A204.1 (cell line): ENCODE results near the gene POLE.
A peak's percentile ranks its signal among the peaks of the same experiment; 100 is the strongest.
"Not testable (repeated sequence)": the region's sequence is repeated elsewhere in the genome, so short reads cannot be mapped to it uniquely, and the experiment has no call there.

ENCODE experiments used
- FAIRE-seq: peaks from 2 replicates; lab custom pipeline; 2012; peaks lifted over from hg19 to GRCh38; lab: Jason Lieb, UNC

The POLE gene

GRCh38 chr12:132611620-132612019, 75.5 kb downstream of the POLE start:
- FAIRE-seq = no peak

DNA sequence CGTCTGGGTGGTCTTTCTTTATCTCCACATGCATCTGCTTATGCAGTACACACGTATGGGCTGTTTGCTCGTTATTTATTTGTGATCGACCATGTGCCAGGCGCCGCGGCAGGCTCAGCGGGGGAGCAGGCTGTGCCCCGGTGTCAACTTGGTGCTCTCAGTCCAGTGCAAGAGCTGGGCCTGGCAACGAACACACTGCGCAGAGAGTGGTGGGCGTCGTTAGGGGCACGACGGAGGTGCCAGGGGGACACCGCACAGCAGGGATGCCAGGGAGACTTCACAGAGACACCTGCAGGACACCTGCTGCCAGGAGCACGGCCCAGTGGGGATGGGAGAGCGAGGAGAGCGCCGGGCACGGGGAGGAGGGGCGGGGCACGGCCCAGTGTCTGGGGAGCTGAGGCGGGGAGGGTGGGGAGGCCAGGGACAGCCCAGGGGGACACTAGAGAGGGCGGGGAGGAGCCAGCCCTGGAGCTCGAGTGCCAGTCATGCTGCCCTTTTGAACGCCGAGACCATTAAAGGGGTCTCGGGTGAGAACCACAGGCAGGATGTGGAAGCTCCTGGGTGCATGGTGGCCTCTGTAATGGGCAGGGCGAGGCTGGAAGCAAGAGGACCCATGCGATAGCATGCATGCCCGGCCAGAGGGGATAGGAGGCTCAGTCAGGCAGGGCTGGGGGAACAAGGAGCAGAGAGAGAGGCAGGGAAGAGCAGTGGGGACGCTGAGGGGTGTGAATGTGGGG, 76.1 kb downstream of the POLE start:
- FAIRE-seq = no peak

DNA sequence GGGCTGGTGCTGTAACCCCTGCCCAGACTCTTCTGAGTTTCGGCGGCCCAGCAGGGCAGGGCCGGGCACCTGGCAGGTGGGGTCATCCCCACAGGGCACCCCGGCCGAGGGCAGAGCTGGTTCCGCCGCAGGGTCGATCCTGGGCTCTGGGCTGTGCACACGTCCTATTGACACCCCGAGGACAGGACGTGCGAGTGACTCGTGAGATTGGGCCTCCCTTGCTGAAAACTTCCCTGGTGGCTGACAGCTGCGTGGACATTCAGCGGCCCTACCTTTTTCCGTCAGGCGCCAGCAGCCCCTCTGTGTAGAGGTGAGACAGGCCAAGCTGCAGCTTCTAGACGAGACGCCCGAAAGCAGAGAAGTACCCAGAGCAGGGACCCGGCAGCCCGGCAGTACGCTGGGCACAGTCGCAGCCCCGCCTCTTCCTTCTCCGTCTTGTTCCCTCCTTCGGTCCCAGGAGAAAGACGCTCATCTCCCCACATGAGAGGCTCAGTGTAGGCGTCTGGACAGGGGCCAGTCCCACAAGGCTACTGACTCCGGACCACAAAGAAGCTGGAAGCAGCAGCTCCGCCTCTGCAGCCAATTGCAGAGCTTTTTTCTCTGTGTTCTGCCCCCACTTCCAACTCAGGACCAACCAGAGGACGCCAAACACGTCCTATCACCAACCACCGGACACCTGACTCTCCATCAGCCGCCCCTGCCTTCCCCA, 76.9 kb downstream of the POLE start, which contains the start of gene LRCOL1:
TSS of gene LRCOL1 (minus strand) at position 532 of the 709 bp plus-strand sequence. CDS start 4,331 bp downstream, outside the sequence.
- FAIRE-seq = no peak

DNA sequence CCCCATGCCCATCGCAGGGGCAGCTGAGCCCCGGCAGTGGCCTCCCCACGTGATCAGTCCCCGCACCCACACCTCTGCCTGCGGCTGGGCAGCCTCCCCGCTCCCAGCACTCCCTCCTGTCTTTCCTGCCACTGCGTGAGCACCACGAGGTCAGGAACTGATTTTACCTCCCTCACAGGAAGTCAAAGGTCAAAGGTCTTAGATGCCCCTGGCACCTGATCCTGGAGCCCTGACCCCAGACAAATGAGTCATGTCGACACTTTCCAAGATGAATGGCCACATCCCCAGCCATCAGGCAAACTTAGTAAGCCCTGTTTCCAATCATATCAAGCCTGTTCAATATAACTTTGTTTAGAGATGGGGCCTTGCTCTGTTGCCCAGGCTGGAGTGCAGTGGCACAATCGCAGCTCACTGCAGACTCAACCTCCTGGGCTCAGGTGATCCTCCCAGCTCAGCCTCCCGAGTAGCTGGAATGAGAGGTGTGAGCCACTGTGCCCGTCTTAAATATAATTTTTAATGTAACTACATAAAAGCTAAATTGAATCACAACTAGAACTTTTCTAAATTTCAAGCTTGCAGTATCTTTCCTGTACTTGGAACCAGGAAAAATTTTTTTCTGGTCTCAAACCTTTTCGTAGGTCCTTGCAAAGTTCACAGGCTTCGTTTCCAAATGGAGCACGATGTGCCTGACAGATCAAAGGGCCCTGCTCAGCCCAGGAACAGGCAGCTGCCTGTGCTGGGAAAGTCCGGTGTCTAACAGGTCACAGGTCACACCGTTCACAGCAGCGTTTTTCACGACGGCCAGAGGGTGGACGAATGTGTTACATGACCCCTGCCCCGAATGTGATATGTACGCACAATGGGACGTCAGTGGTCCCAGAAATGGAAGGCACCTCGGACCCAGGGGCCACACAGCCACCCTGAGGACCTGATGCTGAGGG, 78.6 kb downstream of the POLE start:
- FAIRE-seq = no peak

GRCh38 chr12:132606927-132607326, 80.2 kb downstream of the POLE start:
- FAIRE-seq = no peak

DNA sequence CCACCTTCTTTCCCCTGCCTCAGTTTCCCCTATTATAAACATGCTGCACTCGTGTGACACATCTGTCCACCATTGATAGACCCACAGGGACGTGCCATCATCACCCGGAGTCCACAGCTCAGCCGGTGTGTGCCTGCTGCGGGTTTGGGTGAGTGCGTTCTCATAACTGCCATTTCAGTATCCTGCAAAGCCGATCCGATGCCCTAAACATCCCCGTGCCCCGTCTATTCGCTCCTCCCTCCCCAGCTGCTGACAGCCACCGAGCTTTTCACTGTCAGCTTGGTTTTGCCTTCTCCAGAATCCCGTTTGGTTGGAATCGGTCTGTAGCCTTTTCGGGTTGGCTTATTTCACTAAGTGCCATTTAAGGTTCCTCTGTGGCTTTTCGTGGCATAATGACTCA, 80.7 kb downstream of the POLE start:
- FAIRE-seq = no peak

DNA sequence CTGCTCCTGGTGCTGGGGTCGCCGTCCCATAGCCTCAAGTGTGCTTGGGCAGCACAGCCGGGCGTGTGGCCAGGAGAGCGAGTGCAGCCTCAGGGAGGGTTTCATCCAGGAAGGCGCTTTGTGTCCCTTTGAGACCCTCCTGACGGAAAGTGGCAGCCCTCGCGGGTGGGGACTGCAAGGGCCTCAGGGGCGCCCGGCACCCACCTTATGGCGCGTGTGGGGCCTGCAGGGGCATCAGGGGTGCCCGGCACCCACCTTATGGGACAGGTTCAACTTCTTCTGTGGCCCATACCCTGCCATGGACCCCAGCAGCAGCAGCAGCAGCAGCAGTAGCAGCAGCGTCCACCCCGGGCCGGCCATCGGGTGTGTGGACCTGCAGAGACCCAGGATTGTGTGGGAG, 81.2 kb downstream of the POLE start:
- no peak for FAIRE-seq

DNA sequence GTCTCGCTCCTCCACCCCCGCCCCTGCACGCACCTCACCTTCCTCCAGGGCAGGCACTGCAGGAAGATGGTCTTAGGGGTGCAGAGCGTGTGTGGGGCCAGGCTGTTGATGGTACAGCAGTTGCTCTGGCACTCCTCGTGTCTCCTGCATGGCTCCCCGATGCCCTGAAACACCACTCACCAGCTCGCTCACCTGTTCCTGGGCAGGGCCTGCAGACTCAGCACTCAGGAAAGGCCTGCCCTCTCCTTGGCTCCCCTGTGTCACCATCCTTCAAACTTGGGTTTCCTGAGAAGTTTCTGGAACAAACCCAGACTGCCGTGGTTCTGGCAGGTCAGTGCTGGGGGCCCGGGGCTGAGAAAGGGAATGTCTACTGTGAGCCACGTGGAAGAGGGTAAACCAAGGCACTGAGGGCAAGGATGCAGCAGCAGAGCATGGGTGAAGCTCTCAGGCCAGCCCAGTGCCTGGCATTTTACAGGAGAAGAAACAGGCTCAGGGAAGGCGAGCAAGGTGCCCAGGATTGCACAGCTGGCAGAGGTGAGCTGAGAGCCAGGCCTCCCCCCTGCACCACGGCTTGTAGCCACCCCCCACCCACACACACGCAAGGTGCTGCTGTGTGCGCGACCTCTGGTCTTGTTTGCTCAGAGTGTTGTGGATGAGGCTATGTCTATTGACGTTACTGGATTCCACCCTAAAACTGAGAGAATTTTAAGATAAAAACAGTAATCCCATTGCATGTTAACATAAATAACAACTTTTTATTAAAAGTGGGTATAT, 82.3 kb downstream of the POLE start:
- FAIRE-seq = no peak

- no peak for FAIRE-seq
Observed at GRCh38 chr12:132604151-132604618, 83.0 kb downstream of the POLE start.

DNA sequence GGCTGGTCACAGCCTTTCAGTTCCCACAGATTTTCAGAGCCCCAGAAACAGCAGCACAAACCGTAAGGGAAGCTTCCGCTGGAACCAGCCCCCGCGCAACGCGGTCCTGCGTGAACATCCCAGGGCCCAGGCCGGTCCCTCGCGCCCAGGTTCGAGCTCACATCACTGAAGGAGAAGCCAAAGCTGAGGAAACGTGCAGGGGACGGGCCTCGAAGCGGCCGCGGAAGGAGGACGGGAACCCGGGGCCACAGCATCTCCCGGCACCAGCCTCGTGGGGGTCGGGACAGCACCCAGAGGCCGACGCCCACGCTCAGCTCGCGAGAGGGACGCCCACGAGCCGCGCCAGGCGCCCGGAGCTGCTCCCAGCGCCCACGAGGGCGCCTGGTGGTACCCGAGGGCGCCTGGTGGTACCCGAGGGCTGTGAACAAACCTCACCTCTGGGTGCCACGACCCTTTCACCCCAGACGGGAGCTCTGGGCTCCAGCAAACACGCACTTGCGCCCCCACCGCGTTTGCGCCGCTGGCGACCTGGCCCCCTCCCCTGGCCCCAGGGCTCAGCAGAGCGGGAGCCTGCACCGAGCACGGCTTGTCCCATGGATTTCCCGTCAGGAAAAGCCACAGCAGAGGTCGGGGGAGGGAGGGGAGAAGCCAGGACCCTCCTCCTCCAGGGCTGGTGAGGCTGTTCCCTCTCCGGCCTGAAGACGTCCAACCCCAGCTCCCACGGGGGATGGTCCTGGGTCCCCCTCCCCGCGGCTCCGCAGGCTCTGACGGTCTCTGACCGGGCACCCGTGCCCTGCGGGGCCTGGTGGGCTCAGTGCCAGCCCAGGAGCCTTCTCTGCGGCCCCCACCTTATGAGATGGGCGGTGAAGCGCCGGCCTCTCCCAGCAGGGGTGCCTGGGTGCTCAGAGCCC, 83.6 kb downstream of the POLE start:
- FAIRE-seq = no peak

GRCh38 chr12:132602572-132603239, 84.4 kb downstream of the POLE start:
- no peak for FAIRE-seq

DNA sequence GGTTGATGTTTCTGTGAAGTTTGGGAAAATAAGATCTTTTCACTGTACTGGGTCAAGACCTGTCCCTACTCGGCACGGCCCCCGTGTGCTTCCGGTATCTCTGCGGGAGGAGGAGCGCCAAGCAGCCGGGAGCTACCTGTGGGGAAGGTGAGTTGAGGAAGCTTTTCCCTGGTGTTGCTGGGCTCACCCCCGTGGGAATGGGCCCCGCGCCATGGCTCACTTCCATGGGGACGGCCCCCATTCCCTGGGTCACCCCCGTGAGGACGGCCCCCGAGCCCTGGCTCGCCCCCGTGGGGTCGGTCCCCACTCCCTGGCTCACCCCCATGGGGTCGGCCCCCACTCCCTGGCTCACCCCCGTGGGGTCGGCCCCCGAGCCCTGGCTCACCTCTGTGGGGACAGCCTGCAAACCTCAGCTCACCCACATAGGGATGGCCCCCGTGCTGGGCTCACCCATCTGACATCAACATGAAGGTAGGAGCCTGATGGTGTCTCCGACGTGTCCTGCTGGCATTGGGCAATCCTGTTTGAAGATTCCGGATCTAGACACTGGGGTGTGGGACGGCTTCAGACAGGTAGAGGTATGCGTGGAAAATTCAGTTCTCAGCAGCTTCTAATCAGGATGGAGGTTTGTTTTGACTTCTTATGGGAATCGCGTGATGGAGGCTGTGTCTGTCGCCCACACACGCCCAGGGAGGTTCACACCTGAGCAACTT, 85.8 kb downstream of the POLE start:
- no peak for FAIRE-seq

DNA sequence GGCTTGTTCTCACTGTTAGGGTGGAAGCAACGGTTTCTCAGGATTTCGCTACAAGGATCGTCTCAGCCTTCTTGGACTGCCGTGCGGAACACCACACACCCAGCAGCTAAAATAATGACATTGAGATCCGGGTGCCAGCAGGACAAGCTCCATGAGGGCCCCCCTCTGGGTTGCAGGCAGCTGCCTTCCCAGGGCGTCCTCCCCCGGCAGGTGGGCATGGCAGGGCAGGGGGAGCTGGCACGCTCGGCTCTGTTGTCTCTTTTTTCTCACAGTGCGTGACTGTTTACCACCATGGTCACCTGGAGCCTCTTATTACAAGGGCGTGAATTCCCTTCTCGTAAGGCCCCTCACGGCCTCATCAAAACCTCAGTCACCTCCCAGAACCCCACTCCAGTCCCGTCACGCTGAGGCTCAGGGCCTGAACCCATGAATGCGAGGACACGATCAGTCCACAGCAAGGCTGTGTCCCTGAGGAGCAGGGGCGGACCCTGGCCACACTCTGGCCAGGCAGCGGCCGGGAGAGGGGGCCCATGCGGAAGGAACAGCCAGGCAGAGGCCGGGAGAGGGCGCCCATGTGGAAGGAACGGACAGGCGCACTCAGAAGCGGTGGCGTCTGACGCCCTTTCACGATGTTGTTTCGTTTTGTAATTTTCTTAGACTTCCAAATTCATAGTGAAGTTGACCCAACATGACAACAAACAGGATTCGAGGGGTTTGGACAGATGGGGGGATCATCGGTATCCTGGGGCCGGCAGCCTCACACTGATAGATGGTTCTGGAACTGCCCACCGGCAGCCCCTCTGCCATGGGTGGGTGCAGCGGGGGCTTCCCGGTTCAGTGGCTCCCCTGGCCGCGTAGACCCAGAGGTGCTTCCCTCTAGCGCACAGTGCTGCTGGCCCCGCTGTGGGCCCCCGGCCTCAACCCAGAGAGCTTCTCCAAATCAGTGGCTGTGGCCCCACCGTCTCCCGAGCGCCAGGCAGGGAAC, 86.8 kb downstream of the POLE start:
- FAIRE-seq = peak; percentile 14

DNA sequence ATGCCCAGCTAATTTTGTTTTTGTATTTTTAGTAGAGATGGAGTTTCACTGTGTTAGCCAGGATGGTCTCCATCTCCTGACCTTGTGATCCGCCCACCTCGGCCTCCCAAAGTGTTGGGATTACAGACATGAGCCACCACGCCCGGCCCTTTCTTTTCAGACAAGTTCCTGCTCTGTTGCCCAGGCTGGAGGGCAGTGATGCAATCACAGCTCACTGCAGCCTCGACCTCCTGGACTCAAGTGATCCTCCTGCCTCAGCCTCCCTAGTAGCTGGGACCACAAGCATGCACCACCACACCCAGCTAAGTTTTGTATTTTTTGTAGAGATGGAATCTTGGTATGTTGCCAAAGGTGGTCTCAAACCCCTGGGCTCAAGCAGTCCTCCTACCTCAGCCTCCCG, 87.6 kb downstream of the POLE start:
- not testable (repeated sequence) for FAIRE-seq

DNA sequence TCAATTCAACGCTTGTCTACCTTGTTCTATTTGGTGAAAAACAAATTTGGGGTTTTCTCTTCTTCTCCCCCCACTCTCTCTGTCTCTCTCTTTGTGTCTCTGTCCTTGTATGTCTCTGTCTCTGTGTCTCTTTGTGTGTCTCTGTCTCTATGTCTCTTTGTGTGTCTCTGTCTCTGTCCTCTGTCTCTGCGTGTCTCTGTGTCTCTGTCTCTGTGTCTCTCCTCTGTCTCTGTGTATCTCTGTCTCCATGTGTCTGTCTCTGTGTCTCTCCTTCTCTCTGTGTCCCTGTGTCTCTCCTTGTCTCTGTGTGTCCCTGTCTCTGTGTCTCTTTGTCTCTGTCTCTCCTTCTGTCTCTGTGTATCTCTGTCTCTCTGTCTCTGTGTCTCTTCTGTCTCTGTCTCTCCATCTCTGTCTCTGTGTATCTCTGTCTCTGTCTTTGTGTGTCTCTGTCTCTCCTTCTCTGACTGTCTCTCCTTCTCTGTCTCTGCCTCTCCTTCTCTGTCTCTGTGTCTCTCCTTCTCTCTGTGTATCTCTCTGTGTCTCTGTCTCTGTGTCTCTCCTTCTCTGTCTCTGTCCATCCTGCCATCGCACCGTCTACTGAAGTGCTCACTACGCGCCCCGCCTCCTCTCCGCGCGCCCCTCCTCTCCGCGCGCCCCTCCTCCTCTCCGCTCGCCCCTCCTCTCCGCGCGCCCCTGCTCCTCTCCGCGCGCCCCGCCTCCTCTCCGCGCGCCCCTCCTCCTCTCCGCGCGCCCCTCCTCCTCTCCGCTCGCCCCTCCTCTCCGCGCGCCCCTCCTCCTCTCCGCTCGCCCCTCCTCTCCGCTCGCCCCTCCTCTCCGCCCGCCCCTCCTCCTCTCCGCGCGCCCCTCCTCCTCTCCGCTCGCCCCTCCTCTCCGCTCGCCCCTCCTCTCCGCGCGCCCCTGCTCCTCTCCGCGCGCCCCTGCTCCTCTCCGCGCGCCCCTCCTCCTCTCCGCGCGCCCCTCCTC, 89.5 kb downstream of the POLE start:
- FAIRE-seq = no peak

DNA sequence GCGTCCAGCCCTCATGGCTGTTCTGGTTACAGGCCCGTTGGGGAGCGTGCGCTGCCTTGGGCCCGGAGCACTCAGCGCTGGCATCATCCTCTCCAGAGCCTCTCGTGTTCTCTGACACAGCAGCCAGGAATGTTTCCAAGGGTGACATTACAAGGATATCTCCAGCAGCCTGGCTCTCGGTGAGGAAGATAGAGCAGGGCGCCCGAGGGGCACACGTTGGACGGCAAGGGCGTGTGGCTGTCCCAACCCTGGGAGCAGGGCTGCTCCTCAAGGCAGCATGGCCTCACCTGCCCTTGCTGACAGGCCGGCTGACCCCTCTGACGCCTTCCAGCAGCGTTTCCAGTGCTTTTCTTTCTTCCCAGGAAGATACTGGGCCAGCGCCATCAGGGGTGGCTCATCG, 91.1 kb downstream of the POLE start:
- FAIRE-seq = no peak

DNA sequence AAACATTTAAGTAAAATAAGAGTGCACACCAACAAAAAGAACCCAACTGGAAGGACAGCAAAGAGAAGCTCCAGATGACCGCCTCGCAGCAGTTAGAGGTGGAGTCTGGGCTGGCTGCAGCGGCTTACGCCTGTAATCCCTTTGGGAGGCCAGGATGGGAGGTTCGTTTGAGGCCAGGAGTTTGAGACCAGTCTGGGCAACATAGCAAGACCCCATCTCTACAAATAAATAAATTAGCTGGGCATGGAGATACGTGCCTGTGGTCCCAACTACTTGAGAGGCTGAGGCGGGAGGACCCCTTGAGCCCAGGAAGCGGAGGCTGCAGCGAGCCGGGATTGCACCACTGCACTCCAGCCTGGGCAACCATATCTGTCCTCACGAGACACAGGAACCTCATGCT, 92.0 kb downstream of the POLE start:
- FAIRE-seq = no peak
